Measurements from ENCODE around the gene DDOST.

Gene DDOST

DNA sequence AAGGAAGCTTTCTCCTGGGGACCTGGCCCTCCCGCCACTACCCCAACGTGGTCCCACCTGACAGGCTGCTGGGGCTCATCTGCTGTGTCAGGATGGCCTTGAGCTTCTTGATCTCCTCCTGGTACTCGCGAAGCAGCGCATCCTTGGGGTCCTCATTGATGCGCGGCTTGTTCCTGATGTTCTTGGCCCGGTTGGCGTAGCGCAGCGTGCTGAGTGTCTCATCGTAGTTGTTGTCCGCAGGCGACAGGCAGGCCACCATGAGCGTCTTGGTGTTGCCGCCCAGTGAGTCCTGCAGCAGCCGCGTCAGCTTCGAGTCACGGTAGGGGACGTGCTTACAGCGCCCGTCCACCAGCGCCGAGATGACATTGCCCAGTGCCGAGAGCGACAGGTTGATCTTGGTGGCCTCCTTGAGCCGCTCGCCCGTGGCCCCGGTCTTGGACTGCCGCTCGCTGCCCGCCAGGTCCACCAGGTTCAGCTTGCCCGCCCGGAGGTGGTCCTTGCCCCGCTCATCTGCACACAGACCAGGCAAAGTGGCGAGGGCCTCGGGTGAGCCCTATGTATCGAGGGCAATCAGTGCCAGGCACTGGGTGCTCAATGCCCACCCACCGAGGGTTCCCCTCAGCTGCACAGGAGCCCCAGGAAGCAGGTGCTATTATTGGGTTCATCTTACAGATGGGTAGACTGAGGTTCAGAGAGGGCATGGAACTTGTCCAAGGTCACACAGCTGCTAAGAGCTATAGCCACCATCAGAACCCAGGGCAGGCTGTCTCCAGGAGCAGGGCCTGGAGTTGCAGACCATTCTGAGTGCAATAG, 43.4 kb upstream of the DDOST start:
- Histone ChIP-seq H3K9me3 (replicated peaks in 1 of 11) (no peaks in the 10 kb centered on the region), H3K27me3 (no peaks in the 10 kb centered on the region), H3K36me3 (no peaks in the 10 kb centered on the region), H4K20me1 (0 out of 22 replicates have a peak, but pooled peaks cover 0 to 8% (median 0%) of the 10 kb centered on the region in 11 experiments), H3K4me1 (no peaks in the 10 kb centered on the region), H3K9ac (no peak overlapping the region), H3K4me2 (no peak overlapping the region), H3K27ac (no peak overlapping the region), H3K4me3 (no peak overlapping the region)
- no peak for TF ChIP-seq Cebpa-rat (IDR thresholded peaks at IDR 0.05)

DNA sequence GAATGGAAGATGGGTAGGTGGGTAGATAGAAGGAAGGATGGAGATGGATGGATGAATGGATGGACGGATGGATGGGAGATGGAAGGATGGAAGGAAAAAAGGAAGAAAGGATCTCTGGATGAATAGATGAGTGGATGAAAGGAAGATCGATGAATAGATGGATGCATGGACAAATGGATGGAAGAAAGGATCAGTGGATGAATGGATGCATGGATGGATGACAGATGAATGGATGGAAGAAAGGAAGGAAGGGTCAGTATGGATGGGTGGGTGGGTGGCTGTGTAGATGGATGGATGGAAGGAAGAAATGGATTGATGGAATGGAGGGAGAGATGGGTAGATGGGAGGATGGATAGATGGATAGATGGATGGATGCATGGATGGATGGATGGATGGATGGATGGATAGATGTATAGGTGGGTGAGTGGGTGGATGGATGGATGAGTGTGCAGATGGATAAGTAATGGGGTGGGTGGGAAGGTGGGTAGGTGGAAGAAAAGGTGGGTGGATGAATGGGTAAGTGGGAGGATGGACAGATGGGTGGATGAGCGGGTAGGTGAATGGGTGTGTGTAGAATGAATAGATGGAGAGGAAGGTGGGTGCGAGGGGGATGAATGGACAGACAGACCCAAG, 42.1 kb upstream of the DDOST start:
- Histone ChIP-seq H3K4me2 (no peak overlapping the region), H3K27me3 (no peaks in the 10 kb centered on the region), H4K20me1 (0 out of 22 replicates have a peak, but pooled peaks cover 0 to 8% (median 0%) of the 10 kb centered on the region in 11 experiments), H3K9ac (no peak overlapping the region), H3K4me1 (no peaks in the 10 kb centered on the region), H3K36me3 (no peaks in the 10 kb centered on the region), H3K9me3 (replicated peaks in 1 of 11) (no peaks in the 10 kb centered on the region), H3K27ac (no peak overlapping the region), H3K4me3 (no peak overlapping the region)
- no peak for TF ChIP-seq Cebpa-rat (IDR thresholded peaks at IDR 0.05)

DNA sequence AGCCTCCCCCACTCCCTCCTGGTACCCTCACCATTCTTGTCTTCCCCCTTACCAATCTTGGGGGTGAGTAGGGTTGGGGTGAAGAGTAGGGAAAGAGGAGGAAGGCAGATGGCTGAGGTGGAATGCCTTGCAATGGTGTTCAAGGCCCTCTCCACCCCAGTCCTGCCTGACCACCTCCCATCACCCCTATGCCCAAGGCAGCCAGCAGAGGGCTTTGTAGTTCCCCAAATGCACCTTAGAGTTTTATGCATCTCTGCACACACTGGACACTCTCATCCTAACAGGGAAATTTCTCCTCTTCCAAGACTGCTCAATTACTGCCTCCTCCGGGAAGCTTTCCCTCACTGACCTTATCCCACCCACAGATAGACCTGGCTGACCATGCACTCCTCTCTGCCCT, 41.2 kb upstream of the DDOST start:
- Histone ChIP-seq H3K36me3 (no peaks in the 10 kb centered on the region), H3K9me3 (replicated peaks in 1 of 11) (no peaks in the 10 kb centered on the region), H3K4me3 (no peak overlapping the region), H3K4me2 (no peak overlapping the region), H3K27ac (no peak overlapping the region), H3K4me1 (peaks cover 0 to under 1% (median 0%) of the 10 kb centered on the region in 10 experiments; a peak in 2 of 20 replicates), H4K20me1 (0 out of 22 replicates have a peak, but pooled peaks cover 0 to 8% (median 0%) of the 10 kb centered on the region in 11 experiments), H3K27me3 (no peaks in the 10 kb centered on the region), H3K9ac (no peak overlapping the region)
- TF ChIP-seq Cebpa-rat (IDR thresholded peaks at IDR 0.05), result no peak

DNA sequence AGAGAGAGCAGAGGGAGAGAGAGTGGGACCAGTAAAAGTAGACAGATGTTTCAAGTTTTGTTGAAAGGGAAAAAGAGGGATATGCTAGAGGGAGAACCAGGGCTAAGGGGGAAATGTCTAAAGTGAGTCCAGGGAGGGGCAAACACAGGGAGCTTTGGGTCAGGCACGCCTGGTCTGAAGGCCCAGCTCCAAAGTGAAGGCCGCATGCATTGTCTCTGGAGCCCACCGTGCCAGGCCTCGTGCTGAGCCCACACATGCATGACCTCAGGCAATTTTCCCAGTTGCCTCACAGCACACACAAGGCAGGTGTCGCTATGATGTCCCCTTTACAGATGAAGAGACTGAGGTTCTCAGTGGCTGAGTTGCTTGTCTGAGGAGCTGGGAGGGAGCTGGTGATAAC, 40.7 kb upstream of the DDOST start:
- peaks cover 0 to 6% (median 5%) of the 10 kb centered on the region in 10 experiments; a peak in 13 of 20 replicates for H3K4me1 ChIP-seq
- no peak overlapping the region for H3K4me2 ChIP-seq
- no peaks in the 10 kb centered on the region for H3K9me3 ChIP-seq (replicated peaks in 1 of 11)
- TF ChIP-seq Cebpa-rat (IDR thresholded peaks at IDR 0.05), result no peak
- H3K27ac ChIP-seq, result no peak overlapping the region
- no peaks in the 10 kb centered on the region for H3K36me3 ChIP-seq
- no peak overlapping the region for H3K9ac ChIP-seq
- H3K4me3 ChIP-seq, result no peak overlapping the region
- no peaks in the 10 kb centered on the region for H3K27me3 ChIP-seq
- H4K20me1 ChIP-seq, result 0 out of 22 replicates have a peak, but pooled peaks cover 0 to 8% (median 0%) of the 10 kb centered on the region in 11 experiments

DNA sequence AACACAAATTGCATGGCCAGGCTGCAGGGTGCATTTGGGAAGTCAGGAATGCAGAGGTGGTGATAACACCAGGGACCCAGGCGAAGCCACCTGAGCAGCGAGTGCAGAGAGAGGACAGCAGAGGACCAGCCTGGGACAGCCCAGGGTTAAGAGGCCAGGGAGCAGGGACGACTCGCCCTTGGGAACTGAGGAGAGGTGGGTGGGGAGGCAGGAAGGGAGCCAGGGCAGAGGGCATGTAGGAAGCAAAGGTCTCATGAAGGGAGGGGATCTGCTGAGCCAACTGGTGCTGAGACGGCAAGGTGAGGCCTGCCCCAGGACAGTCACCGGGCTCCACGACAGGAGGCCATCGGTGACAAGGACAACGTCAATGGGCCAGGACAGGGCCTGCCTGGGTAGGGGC, 40.3 kb upstream of the DDOST start:
- H3K4me1 ChIP-seq, result peaks cover 0 to 7% (median 5%) of the 10 kb centered on the region in 10 experiments; a peak in 13 of 20 replicates
- H3K27ac ChIP-seq, result no peak overlapping the region
- TF ChIP-seq Cebpa-rat (IDR thresholded peaks at IDR 0.05), result no peak
- no peak overlapping the region for H3K4me2 ChIP-seq
- no peaks in the 10 kb centered on the region for H3K9me3 ChIP-seq (replicated peaks in 1 of 11)
- H3K27me3 ChIP-seq, result no peaks in the 10 kb centered on the region
- H4K20me1 ChIP-seq, result 0 out of 22 replicates have a peak, but pooled peaks cover 0 to 8% (median 0%) of the 10 kb centered on the region in 11 experiments
- H3K9ac ChIP-seq, result no peak overlapping the region
- H3K36me3 ChIP-seq, result no peaks in the 10 kb centered on the region
- H3K4me3 ChIP-seq, result no peak overlapping the region

DNA sequence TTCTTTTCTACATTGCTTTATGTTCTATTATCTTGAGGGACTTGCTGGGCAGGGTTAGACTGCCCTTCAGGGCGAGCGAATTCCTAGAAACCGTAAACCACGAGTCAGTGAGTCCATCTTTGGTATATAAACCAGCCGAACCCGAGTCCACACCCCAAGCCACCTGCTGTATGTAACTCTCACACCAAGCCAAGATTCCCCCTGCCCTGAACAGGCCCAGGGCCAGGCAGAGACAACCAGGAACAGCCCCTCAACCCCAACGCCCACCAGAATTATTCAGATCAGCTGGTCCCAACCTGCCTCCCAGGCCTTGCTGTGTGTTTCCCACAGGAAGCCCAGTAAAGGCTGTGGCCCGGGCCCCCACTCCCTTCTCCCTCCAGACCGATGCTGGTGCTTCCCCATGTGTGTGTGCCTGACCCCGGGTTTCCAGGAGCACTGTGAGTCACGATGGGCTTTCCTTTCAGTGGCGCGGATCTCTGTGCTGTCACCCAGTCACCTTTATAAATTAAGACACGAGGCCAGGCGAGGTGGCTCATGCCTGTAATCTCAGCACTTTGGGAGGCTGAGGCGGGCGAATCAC, 39.6 kb upstream of the DDOST start:
- no peak overlapping the region for H3K27ac ChIP-seq
- TF ChIP-seq Cebpa-rat (IDR thresholded peaks at IDR 0.05), result no peak
- 0 out of 22 replicates have a peak, but pooled peaks cover 0 to 8% (median 0%) of the 10 kb centered on the region in 11 experiments for H4K20me1 ChIP-seq
- H3K36me3 ChIP-seq, result no peaks in the 10 kb centered on the region
- no peaks in the 10 kb centered on the region for H3K9me3 ChIP-seq (replicated peaks in 1 of 11)
- no peaks in the 10 kb centered on the region for H3K27me3 ChIP-seq
- peaks cover 4 to 11% (median 7%) of the 10 kb centered on the region in 10 experiments; a peak in 16 of 20 replicates for H3K4me1 ChIP-seq
- no peak overlapping the region for H3K4me3 ChIP-seq
- peak overlapping the region in 1 of 11 experiments; percentile 22; a peak in 1 of 22 replicates for H3K9ac ChIP-seq
- no peak overlapping the region for H3K4me2 ChIP-seq

DNA sequence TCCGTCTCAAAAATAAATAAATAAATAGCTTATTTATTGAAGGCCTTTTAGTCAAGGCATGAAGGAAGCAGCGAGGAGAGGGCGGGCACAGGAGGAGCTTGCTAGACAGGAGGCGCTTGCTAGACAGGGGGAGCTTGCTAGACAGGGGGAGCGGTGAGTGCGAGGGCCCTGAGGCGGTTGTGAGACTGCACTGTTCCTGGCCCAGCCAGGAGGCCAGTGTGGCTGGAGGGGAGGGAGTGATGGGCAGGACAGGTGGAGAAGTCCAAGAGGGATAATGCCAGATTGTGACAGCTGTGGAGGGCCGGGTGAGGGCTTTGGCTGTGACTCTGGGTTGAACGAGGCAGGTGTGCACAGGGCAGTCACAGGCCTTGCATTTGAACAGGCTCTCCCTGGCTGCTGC, 38.4 kb upstream of the DDOST start:
- Histone ChIP-seq H4K20me1 (0 out of 22 replicates have a peak, but pooled peaks cover 0 to 3% (median 0%) of the 10 kb centered on the region in 11 experiments), H3K27me3 (no peaks in the 10 kb centered on the region), H3K9ac (no peak overlapping the region), H3K36me3 (no peaks in the 10 kb centered on the region), H3K4me1 (peaks cover 4 to 11% (median 8%) of the 10 kb centered on the region in 10 experiments; a peak in 16 of 20 replicates), H3K4me3 (no peak overlapping the region), H3K27ac (no peak overlapping the region), H3K4me2 (no peak overlapping the region), H3K9me3 (replicated peaks in 1 of 11) (no peaks in the 10 kb centered on the region)
- TF ChIP-seq Cebpa-rat (IDR thresholded peaks at IDR 0.05), result no peak

DNA sequence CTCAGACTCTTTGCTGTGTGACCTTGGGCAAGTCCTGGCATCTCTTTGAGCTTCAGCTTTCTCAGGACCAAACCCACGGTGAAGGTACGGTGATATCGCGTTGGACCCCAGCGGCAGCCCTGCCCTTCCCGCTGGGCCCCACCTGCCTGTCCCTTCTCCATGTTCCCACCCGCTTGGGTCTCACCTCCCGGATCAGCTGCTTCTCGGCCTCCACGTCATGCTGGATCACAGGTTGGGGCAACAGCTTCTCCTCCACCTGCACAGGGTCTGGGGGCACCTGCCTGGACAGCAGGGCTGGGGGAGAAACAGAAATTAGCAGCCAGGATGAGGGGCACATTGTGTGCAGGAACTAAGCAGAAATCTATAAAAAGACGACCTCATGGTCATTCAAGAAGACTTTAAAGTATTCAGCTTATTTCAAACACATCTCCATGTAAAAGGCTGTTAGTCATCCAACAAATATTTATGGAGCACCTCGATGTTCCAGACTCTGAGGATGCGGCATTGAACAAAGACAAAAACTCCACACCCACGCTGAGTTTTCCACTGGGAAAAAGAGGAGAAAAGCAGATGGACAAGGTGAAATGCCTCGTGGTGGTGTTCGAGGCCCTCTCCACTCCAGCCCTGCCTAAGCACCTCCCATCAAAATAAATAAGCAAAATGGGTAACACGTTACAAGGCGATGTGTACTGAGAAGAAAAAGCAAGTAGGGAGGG, 37.2 kb upstream of the DDOST start:
- no peaks in the 10 kb centered on the region for H4K20me1 ChIP-seq
- H3K9ac ChIP-seq, result no peak overlapping the region
- TF ChIP-seq Cebpa-rat (IDR thresholded peaks at IDR 0.05), result no peak
- no peaks in the 10 kb centered on the region for H3K27me3 ChIP-seq
- no peaks in the 10 kb centered on the region for H3K36me3 ChIP-seq
- peaks cover 4 to 11% (median 8%) of the 10 kb centered on the region in 10 experiments; a peak in 16 of 20 replicates for H3K4me1 ChIP-seq
- H3K4me2 ChIP-seq, result no peak overlapping the region
- no peaks in the 10 kb centered on the region for H3K9me3 ChIP-seq (replicated peaks in 1 of 11)
- H3K27ac ChIP-seq, result no peak overlapping the region
- H3K4me3 ChIP-seq, result no peak overlapping the region
